Fibroblast of lung (primary cell): ENCODE data around the gene ALDH4A1. TPM values are rescaled to one million over a fixed set of nuclear protein-coding genes. Genes with fewer than 3 reads are reported as not detected.

ENCODE experiments used
- DNase-seq, 2 donors: peaks; one replicate each; pipeline versions ENCODE4 v3.0.0 to v3.0.0-alpha.2; 2010; ENCODE audit warnings: low read depth in 2 of 2
- H2AFZ ChIP-seq: 2 replicates; pipeline ENCODE4 v1.5.1; 2012; ENCODE audit warnings: low read length, control low read depth, inconsistent platforms
- H3K27ac ChIP-seq: 2 replicates; pipeline ENCODE4 v1.5.1; 2011; ENCODE audit warnings: low read length, control low read depth; ENCODE audit not compliant: insufficient read depth
- H3K27me3 ChIP-seq: 2 replicates; pipeline ENCODE4 v1.5.1; 2011; ENCODE audit warnings: mild to moderate bottlenecking, low read length; ENCODE audit not compliant: control insufficient read depth, insufficient read depth
- H3K36me3 ChIP-seq: 2 replicates; pipeline ENCODE4 v1.5.1; 2011; ENCODE audit warnings: low read length; ENCODE audit not compliant: control insufficient read depth, insufficient read depth
- H3K4me1 ChIP-seq: 2 replicates; pipeline ENCODE4 v1.5.1; 2011; ENCODE audit warnings: low read length; ENCODE audit not compliant: control insufficient read depth, insufficient read depth; ENCODE audit errors: extremely low read depth
- H3K4me2 ChIP-seq: 2 replicates; pipeline ENCODE4 v1.5.1; 2011; ENCODE audit warnings: low read length, control low read depth; ENCODE audit not compliant: insufficient read depth; ENCODE audit errors: extremely low read depth
- H3K4me3 ChIP-seq, 4 experiments: fragments of 200-600 bp in 1 of 4; sonication (generic) in 1 of 4; replicated peaks in 1 of 4; 2 replicates each; pipeline ENCODE4 v1.5.1; 2011 to 2016; ENCODE audit warnings: low read length in 4 of 4, low read depth in 3 of 4, mild to moderate bottlenecking in 3 of 4, control low read depth in 2 of 4, inconsistent platforms in 1 of 4, mixed read lengths in 1 of 4; ENCODE audit not compliant: insufficient read depth in 1 of 4; ENCODE audit errors: control extremely low read depth in 1 of 4
- H3K79me2 ChIP-seq: 2 replicates; pipeline ENCODE4 v1.5.1; 2012; ENCODE audit warnings: mild to moderate bottlenecking, low read length, inconsistent platforms; ENCODE audit not compliant: control insufficient read depth, insufficient read depth
- H3K9ac ChIP-seq: 2 replicates; pipeline ENCODE4 v1.5.1; 2011; ENCODE audit warnings: mild to moderate bottlenecking, low read length, control low read depth; ENCODE audit not compliant: insufficient read depth
- H3K9me3 ChIP-seq: 2 replicates; pipeline ENCODE4 v1.5.1; 2012; ENCODE audit warnings: low read depth, low read length; ENCODE audit not compliant: control insufficient read depth, insufficient read depth
- H4K20me1 ChIP-seq: 2 replicates; pipeline ENCODE4 v1.5.1; 2011; ENCODE audit warnings: low read length; ENCODE audit not compliant: control insufficient read depth, insufficient read depth; ENCODE audit errors: extremely low read depth
- CTCF ChIP-seq, 2 donors: IDR thresholded peaks in 1 of 2; conservative IDR thresholded peaks in 1 of 2; 1 replicate in 1 of 2; 2 replicates in 1 of 2; pipeline ENCODE4 v1.5.1; 2011 to 2012; ENCODE audit warnings: low read length in 2 of 2, control low read depth in 1 of 2, inconsistent platforms in 1 of 2, low read depth in 1 of 2, mild to moderate bottlenecking in 1 of 2
- EZH2 ChIP-seq: IDR thresholded peaks from 2 replicates; pipeline ENCODE4 v1.5.1; 2012; ENCODE audit warnings: low read length, control low read depth, mild to moderate bottlenecking; ENCODE audit errors: missing control alignments
- polyA plus RNA-seq, 2 donors: library from polyadenylated mRNA; depleted of rRNA in 1 of 2; stranded (reverse) in 1 of 2; unstranded in 1 of 2; fragments of >200 nt; gene quantifications; 2 replicates each; pipeline ENCODE4 v1.2.1, GENCODE V29; 2011 to 2012; ENCODE audit warnings: missing spikeins in 1 of 2
- total RNA-seq: library from RNA; depleted of rRNA; stranded (reverse); fragments of >200 nt; gene quantifications from 2 replicates; pipeline ENCODE4 v1.2.1, GENCODE V29; 2014

Gene ALDH4A1
- total and polyA plus RNA-seq, 2 donors (not counting 1 experiment from before 2014, with no cell fraction given), result 6.9 to 11.9 TPM

- H3K79me2 ChIP-seq, result no peaks in the 10 kb centered on the region
- H3K27me3 ChIP-seq, result no peaks in the 10 kb centered on the region
- no peak overlapping the region for H2AFZ ChIP-seq
- H3K4me2 ChIP-seq, result no peak overlapping the region
- no peak overlapping the region for H3K9ac ChIP-seq
- DNase-seq, result peak in 1 of 2 donors; percentile 74
- TF ChIP-seq CTCF (conservative IDR thresholded peaks at IDR 0.05 in 1 of 2, IDR thresholded peaks at IDR 0.05 in 1 of 2; ENCODE audit: low read depth in 1 of 2, low read length in 2 of 2) (peak; percentile 75 to 77), EZH2 (no peak)
- no peak overlapping the region for H3K4me3 ChIP-seq
- no peaks in the 10 kb centered on the region for H4K20me1 ChIP-seq
- peak overlapping the region; percentile 18 for H3K27ac ChIP-seq
- peaks cover 10% of the 10 kb centered on the region for H3K4me1 ChIP-seq
- H3K36me3 ChIP-seq, result peaks cover 9% of the 10 kb centered on the region
- no peaks in the 10 kb centered on the region for H3K9me3 ChIP-seq
These were observed 4.9 kb upstream of the ALDH4A1 start for GRCh38 chr1:18907021-18907916.

GRCh38 chr1:18903291-18903756 is 969 bp upstream of the ALDH4A1 start:
- Histone ChIP-seq H4K20me1 (no peaks in the 10 kb centered on the region), H3K4me1 (peaks cover 13% of the 10 kb centered on the region), H2AFZ (no peak overlapping the region), H3K27me3 (no peaks in the 10 kb centered on the region), H3K36me3 (no peaks in the 10 kb centered on the region), H3K27ac (peak overlapping the region; percentile 88), H3K9me3 (no peaks in the 10 kb centered on the region), H3K9ac (peak overlapping the region; percentile 79), H3K4me3 (peak overlapping the region; percentile 56 to 84 (median 66)), H3K4me2 (peak overlapping the region; percentile 93), H3K79me2 (no peaks in the 10 kb centered on the region)
- no peak for TF ChIP-seq EZH2
- TF ChIP-seq CTCF (conservative IDR thresholded peaks at IDR 0.05 in 1 of 2, IDR thresholded peaks at IDR 0.05 in 1 of 2; ENCODE audit: low read depth in 1 of 2, low read length in 2 of 2), result no peak
- DNase-seq, result no peak

- Histone ChIP-seq H3K9ac (peak overlapping the region; percentile 79), H3K27me3 (no peaks in the 10 kb centered on the region), H3K4me2 (peak overlapping the region; percentile 93), H3K27ac (peak overlapping the region; percentile 88), H2AFZ (peak overlapping the region; percentile 65), H3K9me3 (no peaks in the 10 kb centered on the region), H4K20me1 (no peaks in the 10 kb centered on the region), H3K79me2 (no peaks in the 10 kb centered on the region), H3K4me3 (peak overlapping the region; percentile 78 to 84 (median 84)), H3K36me3 (no peaks in the 10 kb centered on the region), H3K4me1 (peaks cover 7% of the 10 kb centered on the region)
- TF ChIP-seq EZH2, result no peak
- no peak for TF ChIP-seq CTCF (conservative IDR thresholded peaks at IDR 0.05 in 1 of 2, IDR thresholded peaks at IDR 0.05 in 1 of 2; ENCODE audit: low read depth in 1 of 2, low read length in 2 of 2)
- DNase-seq, result peak in 1 of 2 donors; percentile 20
These were observed 318 bp downstream of the ALDH4A1 start for GRCh38 chr1:18901952-18902522.
